Measurements from ENCODE around the gene KIF2A. TPM values are rescaled to one million over a fixed set of nuclear protein-coding genes. Genes with fewer than 3 reads are reported as not detected.

KIF2A gene
- total RNA-seq, 1 donor from 2014 or later, result 40.4 TPM

DNA sequence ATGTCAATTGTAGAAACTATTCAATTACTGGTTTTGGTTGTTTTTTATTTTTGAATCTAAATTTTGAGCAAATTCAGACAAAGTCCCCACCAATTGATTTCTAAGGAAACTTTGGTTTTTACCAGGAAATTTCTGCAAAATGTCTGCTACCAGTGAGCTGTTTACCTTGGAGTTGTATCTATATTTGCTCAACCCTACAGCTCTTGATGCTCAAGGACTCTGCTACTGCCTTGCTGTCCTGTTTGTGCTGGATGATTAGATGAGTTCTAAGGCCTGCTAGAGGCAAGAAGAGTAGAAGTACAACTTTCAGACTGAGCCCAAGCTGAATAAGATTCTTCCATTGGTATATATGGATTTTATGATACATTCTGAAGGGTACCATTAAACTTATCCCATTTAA lies 42.6 kb upstream of the KIF2A start:
- no peak overlapping the region for H3K27ac Mint-ChIP-seq (ENCODE audit: unreplicated experiment)
- DNase-seq (ENCODE audit: extremely low spot score, unreplicated experiment), result no peak
- no peaks in the 10 kb centered on the region for H3K9me3 Mint-ChIP-seq (ENCODE audit: unreplicated experiment)
- no peak for TF ChIP-seq CTCF (IDR thresholded peaks at IDR 0.05)
- H3K27me3 Mint-ChIP-seq (ENCODE audit: unreplicated experiment), result peaks cover 11% of the 10 kb centered on the region
- peaks cover 2% of the 10 kb centered on the region for H3K4me1 Mint-ChIP-seq (ENCODE audit: unreplicated experiment)
- no peaks in the 10 kb centered on the region for H3K36me3 Mint-ChIP-seq (ENCODE audit: unreplicated experiment)
- H3K4me3 Mint-ChIP-seq (ENCODE audit: unreplicated experiment), result no peak overlapping the region

GRCh38 chr5:62265648-62266112 lies 40.3 kb upstream of the KIF2A start:
- TF ChIP-seq CTCF (IDR thresholded peaks at IDR 0.05), result no peak
- no peak for DNase-seq (ENCODE audit: extremely low spot score, unreplicated experiment)
- no peak overlapping the region for H3K27ac Mint-ChIP-seq (ENCODE audit: unreplicated experiment)
- H3K4me3 Mint-ChIP-seq (ENCODE audit: unreplicated experiment), result no peak overlapping the region
- H3K9me3 Mint-ChIP-seq (ENCODE audit: unreplicated experiment), result no peaks in the 10 kb centered on the region
- H3K27me3 Mint-ChIP-seq (ENCODE audit: unreplicated experiment), result peaks cover 13% of the 10 kb centered on the region
- H3K36me3 Mint-ChIP-seq (ENCODE audit: unreplicated experiment), result no peaks in the 10 kb centered on the region
- peaks cover 2% of the 10 kb centered on the region for H3K4me1 Mint-ChIP-seq (ENCODE audit: unreplicated experiment)

DNA sequence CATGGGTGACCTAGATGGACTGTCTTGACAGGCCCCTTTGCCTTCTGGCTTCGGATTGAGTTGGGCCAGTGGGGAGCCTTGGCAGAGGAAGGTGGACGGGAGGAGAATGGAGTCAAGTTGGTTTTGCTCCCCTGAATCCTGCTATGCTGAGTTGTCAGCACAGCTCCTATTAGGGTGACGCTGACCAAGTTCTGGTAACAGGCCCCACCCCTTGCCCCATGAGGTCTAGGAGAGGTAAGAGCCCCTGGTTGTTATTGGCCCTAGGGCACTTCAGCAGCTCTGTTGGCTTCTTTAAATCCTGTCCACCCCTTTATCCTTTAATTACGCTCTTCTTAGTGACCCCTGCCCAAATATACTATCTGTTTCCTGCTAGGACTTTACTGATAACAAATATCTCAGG lies 39.4 kb upstream of the KIF2A start:
- Mint-ChIP-seq H3K36me3 (ENCODE audit: unreplicated experiment) (no peaks in the 10 kb centered on the region), H3K4me3 (ENCODE audit: unreplicated experiment) (no peak overlapping the region), H3K27me3 (ENCODE audit: unreplicated experiment) (peaks cover 10% of the 10 kb centered on the region), H3K9me3 (ENCODE audit: unreplicated experiment) (no peaks in the 10 kb centered on the region), H3K27ac (ENCODE audit: unreplicated experiment) (no peak overlapping the region), H3K4me1 (ENCODE audit: unreplicated experiment) (peaks cover 2% of the 10 kb centered on the region)
- no peak for DNase-seq (ENCODE audit: extremely low spot score, unreplicated experiment)
- TF ChIP-seq CTCF (IDR thresholded peaks at IDR 0.05), result no peak

- H3K9me3 Mint-ChIP-seq (ENCODE audit: unreplicated experiment), result no peaks in the 10 kb centered on the region
- H3K27me3 Mint-ChIP-seq (ENCODE audit: unreplicated experiment), result peaks cover 12% of the 10 kb centered on the region
- peaks cover 2% of the 10 kb centered on the region for H3K4me1 Mint-ChIP-seq (ENCODE audit: unreplicated experiment)
- no peak for DNase-seq (ENCODE audit: extremely low spot score, unreplicated experiment)
- H3K4me3 Mint-ChIP-seq (ENCODE audit: unreplicated experiment), result no peak overlapping the region
- no peak overlapping the region for H3K27ac Mint-ChIP-seq (ENCODE audit: unreplicated experiment)
- no peak for TF ChIP-seq CTCF (IDR thresholded peaks at IDR 0.05)
- H3K36me3 Mint-ChIP-seq (ENCODE audit: unreplicated experiment), result no peaks in the 10 kb centered on the region
Measured at GRCh38 chr5:62268234-62268633, 37.8 kb upstream of the KIF2A start.

DNA sequence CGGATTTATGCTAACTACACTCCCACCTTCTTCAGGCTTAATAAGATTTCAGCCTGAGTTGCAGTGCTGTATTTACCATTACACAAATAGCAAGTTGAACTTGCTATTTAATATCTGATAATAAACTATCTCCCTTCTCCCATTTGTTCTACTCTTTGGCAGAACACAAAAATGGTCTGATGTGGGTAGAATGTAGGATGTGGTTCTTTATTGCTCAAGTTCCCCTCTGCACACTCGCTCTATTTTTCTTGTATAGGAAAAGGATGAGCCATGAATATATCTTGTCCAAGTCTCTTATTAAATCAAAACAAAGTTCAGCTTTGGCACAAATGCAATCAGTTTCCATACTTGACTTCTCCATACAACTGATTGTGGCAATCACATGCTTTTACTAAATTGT lies 37.2 kb upstream of the KIF2A start:
- no peak for TF ChIP-seq CTCF (IDR thresholded peaks at IDR 0.05)
- no peak overlapping the region for H3K4me3 Mint-ChIP-seq (ENCODE audit: unreplicated experiment)
- H3K9me3 Mint-ChIP-seq (ENCODE audit: unreplicated experiment), result no peaks in the 10 kb centered on the region
- peaks cover 2% of the 10 kb centered on the region for H3K4me1 Mint-ChIP-seq (ENCODE audit: unreplicated experiment)
- peaks cover 12% of the 10 kb centered on the region for H3K27me3 Mint-ChIP-seq (ENCODE audit: unreplicated experiment)
- H3K36me3 Mint-ChIP-seq (ENCODE audit: unreplicated experiment), result no peaks in the 10 kb centered on the region
- DNase-seq (ENCODE audit: extremely low spot score, unreplicated experiment), result no peak
- H3K27ac Mint-ChIP-seq (ENCODE audit: unreplicated experiment), result no peak overlapping the region
